Stimulated activated CD4-positive, alpha-beta T cell treated with anti-CD3 and anti-CD28 coated beads, TNF-alpha, amount 100 ng/mL, for 48 hours (primary cell): ENCODE results near the gene SLC2A9.

Experiments
- DNase-seq, 3 donors: peaks; one replicate each; pipeline ENCODE4 v3.0.0-alpha.2; 2020; ENCODE audit warnings: low read depth in 3 of 3

The SLC2A9 gene

GRCh38 chr4:10020106-10020505 is 1.2 kb downstream of the SLC2A9 start:
- no peak for DNase-seq

DNA sequence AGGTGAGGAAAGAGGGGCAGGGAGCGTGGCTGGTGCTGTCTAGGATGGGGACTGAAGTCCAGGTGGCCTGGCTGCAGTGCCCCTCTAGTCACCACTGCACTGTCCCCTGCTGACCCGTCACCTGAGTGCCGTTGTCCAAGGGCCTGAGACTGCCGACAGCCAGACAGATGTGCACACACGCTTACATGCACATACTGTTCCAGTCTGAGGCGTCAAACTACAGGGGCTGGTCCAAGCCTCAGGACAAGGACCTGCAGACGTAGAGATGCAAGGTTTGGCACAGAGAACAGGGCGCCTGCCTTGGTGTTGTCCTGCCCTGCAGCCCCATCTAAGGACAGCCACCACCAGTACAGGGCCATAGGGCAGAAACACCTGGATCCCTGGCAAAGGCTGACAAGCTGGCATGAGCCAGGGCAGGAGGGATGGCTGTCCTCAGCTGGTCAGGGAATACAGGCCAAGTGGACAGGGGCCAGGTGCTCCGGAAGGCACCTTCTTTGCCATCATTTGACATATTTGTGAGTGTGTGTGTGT is 1.7 kb downstream of the SLC2A9 start:
- DNase-seq: no peak

DNA sequence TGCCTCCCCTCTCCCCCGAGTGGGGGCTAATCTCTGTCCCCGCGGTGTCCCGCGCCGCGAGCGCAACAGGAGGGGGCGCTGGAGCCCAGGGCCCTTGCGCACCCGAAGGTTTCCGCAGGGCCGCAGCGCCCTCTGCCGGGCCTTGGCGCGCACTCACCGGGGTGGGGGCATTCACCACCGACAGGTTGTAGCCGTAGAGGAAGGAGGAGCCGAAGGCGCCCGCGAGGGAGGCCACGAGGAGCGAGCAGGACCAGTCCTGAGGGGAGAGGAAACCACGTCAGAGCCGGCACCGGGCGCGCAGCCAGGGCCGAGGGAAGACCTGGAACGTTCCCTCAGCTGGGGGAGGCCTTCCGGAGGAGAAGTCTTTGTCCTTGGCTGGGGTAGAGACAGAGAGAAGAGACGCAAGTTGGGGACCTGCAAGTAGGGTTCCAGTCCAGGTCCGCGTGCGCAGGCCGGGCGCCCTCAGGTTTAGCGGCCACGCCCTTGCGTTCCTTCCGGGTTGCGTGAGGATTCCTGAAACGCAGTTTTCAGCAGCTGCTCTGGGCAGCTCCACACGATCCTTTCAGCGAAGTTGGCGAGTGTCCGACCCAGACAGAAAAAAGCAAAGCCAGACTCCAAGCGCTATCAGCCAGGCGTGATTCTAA is 2.4 kb downstream of the SLC2A9 start:
- DNase-seq: peak; percentile 86 to 87 (median 87)

GRCh38 chr4:10017037-10017893 is 4.0 kb downstream of the SLC2A9 start:
- no peak for DNase-seq

- DNase-seq: no peak
These were observed 5.1 kb downstream of the SLC2A9 start for GRCh38 chr4:10016169-10016568.

DNA sequence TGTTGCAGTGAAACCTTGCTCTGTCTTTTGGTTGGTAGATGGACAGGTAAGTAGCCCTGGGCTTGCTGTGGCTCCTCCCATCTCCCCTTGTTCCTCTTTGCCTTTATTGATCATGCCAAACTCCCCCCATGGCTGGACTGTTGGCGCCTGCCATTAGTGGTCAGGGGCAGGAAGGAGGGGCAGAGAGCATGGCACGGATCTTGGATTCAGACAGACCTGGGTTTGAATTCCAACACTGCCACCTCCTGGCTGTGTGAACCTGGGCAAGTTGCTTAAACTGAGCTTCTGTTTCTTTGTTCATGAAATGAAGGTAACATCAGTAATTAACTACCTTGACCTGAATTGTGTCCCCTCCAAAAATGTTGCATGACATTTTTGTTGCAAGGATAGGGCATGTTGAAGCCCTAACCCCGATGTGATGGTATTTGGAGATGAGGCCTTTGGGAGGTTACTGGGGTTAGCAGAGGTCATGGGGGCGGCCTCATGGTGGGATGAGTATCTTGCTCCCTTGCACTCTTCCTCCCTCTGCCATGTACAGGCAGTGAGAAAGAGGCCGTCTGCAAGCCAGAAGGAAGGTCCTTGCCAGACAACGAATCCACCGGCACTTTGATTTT is 6.0 kb downstream of the SLC2A9 start:
- DNase-seq: no peak

DNA sequence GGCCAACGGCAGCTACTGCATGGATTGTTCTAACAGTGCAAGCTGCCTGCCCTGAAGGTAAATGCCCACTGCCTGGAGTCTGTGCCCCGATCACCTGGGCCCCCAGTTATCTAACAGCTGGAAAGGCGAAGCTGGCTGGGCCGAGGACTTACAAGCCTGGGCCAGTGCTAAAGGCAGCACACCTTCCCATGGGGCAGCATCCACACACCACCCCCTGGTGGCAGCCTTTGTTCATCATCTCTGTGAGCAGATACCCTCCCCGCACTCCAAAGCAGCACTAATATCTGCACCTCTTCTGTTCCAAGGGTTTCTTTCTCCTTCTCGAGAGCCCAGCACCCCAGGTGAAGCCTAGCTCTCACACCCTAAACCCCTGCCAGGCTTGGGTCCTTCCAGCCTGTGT is 7.6 kb downstream of the SLC2A9 start:
- peak in 2 of 3 donors; percentile 23 for DNase-seq

- no peak for DNase-seq
These were observed 9.4 kb downstream of the SLC2A9 start for GRCh38 chr4:10011885-10012284.

- DNase-seq: no peak
These were observed 10.0 kb downstream of the SLC2A9 start for GRCh38 chr4:10011277-10011676.

GRCh38 chr4:10009861-10010500 is 11.3 kb downstream of the SLC2A9 start:
- DNase-seq: no peak

DNA sequence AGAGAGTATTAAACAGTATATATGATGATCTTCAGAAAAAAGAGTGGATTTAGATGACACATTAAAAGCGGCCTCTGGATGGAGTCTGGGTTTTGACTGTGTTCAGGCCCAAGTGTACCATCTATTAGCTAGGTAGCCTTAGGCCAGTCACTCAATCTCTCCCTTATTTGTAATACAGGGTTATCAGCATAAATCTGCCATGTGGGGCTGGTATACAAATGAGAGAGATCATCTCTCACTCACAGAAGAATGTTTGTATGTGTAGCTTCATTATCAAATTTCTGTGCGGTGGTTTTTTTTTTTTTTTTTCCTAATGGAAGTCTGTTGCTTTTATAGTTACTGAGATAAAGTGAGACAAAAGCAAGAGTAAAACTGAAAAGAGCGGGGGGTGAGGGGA is 12.7 kb downstream of the SLC2A9 start:
- no peak for DNase-seq

GRCh38 chr4:10007793-10008608 is 13.3 kb downstream of the SLC2A9 start:
- DNase-seq: no peak

DNA sequence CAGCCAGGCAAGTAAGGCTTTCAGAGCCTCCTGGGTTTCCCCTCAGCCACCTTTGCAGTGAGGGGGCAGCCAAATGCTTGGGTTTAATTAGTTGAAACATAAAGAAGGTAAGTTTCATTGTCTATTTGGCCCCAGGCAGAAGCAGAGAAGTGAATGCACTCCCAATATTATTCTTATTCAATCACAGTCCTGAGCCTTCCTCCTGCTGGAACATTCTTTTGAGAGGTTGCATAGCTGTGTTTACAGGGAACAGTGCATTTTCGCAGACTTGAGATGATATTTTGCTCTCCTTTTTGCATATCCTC is 13.9 kb downstream of the SLC2A9 start:
- DNase-seq: no peak

GRCh38 chr4:10006601-10007435 is 14.5 kb downstream of the SLC2A9 start:
- no peak for DNase-seq

GRCh38 chr4:10006231-10006600 is 15.1 kb downstream of the SLC2A9 start:
- DNase-seq: no peak

- DNase-seq: no peak
These were observed 15.7 kb downstream of the SLC2A9 start for GRCh38 chr4:10005632-10006031.

- no peak for DNase-seq
These were observed 17.6 kb downstream of the SLC2A9 start for GRCh38 chr4:10003666-10004065.

GRCh38 chr4:10002278-10002677 is 19.0 kb downstream of the SLC2A9 start:
- DNase-seq: no peak

DNA sequence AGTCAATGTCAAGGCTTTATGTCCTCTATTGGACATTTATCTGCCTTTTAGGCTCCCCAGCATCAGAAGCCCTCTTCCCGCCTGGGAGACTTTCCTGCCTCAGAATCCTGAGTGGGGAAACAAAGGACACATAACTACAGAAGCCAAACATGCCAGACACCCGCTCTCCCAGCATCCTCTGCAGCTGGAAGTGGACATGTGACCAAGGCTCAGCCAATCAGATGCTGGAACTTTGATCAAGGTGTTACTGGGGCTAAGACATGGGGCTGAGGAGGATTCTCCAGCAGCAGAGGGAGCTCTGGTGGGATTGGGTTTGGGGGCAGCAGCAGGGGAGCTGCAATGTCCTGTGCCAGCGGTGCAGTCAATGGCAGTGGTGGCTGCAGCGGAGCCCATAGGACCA is 19.5 kb downstream of the SLC2A9 start:
- DNase-seq: no peak

- no peak for DNase-seq
These were observed 21.2 kb downstream of the SLC2A9 start for GRCh38 chr4:9999956-10000561.
